Astrocyte (in vitro differentiated cells and primary cell): Measurements from ENCODE around the gene SLC24A4.

ENCODE experiments used
- CTCF ChIP-seq: IDR thresholded peaks from 2 replicates; pipeline ENCODE4 v1.5.1; 2011; ENCODE audit warnings: low read depth, mild to moderate bottlenecking, inconsistent platforms, low read length, moderate library complexity; ENCODE audit not compliant: insufficient read depth
- EZH2 ChIP-seq: IDR thresholded peaks from 2 replicates; pipeline ENCODE4 v1.6.1; 2012; ENCODE audit warnings: mild to moderate bottlenecking, low read length, inconsistent platforms; ENCODE audit not compliant: insufficient read depth

DNA sequence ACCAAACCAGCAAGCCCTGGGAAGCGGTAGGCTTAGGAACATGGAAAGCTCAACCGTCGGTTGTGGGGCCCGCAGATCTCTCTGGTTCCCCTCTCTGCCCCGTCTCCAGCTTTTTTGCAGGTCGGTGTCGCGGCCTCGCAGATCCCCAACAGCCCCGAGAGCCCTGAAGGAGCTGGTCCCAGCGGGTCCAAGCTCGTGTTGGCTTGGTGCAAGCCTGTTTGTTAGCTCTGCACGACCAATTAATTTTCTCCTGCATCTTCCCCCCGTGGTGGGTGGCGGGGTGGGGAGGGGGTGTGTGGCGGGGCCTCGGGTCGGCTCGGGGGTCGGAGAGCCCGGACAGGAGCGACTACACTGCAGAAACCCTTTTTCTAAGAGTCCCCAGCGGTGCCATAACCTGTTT is 449 bp upstream of the SLC24A4 start:
- no peak for TF ChIP-seq CTCF
- TF ChIP-seq EZH2, result no peak
